HG03060 (cell line): ENCODE measurements around the gene YPEL1.
"Not testable (repeated sequence)": the region's sequence is repeated elsewhere in the genome, so short reads cannot be mapped to it uniquely, and the experiment has no call there.

Source experiments
- ATAC-seq: cut with Tn5 transposase; IDR thresholded peaks from one replicate; pipeline ENCODE4 v1.9.1; 2021; ENCODE audit warnings: low read depth, moderate number of reproducible peaks; ENCODE audit not compliant: unreplicated experiment

Gene YPEL1

DNA sequence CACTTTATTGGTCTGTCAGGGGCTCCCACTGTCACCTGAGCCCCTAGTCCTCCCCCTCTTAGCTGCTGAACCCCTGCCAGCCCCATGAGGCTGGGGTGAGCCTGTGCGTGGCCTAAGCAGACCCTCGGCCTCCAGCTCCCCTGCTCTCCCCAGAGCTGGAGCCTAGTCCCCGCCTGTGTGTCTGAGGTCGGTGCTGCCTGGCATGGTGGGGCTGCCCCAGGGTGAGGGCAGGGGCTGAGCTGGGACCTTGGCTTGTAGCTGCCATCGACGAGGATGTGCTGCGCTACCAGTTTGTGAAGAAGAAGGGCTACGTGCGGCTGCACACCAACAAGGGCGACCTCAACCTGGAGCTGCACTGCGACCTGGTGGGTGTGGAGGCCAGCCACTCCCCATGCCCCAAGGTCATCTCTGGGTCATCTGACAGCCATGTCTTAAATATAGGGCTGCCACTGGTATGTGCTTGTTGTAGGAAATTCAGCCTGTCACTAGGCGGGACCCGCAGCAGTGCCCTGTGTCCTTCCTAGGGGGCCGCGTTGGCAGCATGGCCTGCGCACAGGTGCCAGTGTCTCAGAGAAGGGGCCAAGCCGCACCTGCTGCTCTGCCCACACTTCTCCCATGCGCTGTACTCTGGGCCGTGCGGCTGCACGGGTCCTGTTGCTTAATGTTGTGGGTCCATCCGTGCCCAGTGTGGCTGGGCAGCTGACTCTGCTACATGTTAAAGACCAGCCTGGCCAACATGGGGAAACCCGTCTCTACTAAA lies 48.8 kb downstream of the YPEL1 start:
- ATAC-seq = no peak

DNA sequence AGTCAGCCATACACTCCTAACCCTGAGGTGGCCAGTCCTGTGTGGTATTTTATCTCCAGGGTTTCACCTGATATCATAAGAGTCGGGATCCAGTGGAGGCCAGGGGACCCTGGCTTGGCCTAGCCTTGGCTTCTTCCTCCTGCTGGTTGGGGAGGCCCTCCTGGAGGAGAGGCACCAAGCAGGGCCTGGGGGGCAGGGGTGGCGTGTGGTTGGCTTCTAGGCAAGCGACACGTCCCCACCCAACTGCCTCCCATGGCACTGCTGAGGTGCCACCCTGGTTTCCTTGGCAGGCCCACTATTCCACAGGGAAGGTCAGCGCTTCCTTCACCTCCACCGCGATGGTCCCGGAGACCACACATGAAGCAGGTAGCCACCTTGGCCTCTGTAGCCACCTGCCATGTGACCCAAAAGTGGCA lies 49.4 kb downstream of the YPEL1 start:
- ATAC-seq = no peak

- no peak for ATAC-seq
Measured at GRCh38 chr22:21685164-21685513, 50.5 kb downstream of the YPEL1 start.

DNA sequence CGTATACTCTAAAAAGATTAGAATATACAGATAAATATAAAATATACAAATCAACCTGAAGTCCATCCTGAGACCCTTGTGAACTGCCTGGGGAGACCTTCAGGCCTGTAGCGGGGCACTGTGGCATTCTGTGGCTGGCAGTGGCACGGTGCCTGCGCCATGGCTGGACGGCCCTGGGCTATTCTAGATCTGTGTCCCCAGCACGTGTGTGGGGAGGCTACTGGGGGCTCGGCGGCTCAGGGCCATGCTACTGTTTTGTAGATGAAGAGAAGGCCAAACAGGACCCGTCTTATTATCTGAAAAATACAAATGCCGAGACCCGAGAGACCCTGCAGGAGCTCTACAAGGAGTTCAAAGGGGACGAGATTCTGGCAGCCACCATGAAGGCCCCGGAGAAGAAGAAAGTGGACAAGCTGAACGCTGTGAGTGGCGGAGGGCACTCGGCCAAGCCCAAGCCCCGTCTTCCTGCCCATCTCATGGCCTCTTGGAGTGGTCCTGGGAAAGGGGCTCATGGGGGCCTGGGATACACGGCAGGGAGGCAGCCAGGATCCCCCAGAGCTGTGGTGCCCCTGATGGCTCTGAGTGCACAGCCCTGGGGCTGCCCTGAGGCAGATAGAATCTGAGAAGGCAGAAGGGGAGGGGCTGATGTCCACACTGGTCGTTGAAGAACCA lies 51.0 kb downstream of the YPEL1 start:
- no peak for ATAC-seq

- no peak for ATAC-seq
Measured at GRCh38 chr22:21683401-21683811, 52.2 kb downstream of the YPEL1 start.

DNA sequence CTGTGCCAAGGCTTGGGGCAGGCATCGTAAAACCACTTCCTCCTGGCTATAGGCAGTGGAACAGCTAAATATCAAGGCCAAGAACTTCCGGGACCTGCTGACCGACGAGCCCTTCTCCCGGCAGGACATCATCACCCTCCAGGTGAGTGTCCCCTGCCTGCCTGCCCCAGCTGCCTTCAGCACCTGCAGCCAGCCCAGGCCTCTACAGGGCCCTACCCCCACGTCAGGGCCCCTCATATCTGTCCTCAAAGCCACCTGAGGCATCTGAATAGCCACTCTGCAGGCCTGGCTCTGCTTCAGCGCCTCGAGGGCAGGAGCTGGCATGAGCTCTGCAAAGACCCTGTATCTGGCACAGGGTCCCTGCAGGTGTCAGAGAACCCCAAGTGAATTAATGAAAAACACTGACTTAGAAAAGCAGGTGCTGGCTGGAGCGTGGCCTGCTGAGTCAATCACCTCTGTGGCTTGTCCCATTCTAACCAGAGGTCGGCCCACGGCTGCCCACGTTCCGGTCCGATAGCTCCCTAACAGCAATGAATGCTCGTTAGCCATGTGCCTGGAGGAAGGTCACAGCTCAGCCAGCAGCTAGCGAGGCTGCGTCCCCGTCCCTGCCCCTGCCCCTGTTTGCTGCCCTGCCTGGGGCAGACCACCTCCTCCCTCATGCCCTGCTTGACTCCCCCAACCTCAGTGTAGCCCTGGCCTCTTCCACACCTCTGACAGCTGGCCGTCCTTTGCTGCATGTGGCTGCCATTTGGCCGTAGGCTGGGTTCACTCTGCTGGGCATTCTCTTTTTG lies 53.0 kb downstream of the YPEL1 start:
- no peak for ATAC-seq

DNA sequence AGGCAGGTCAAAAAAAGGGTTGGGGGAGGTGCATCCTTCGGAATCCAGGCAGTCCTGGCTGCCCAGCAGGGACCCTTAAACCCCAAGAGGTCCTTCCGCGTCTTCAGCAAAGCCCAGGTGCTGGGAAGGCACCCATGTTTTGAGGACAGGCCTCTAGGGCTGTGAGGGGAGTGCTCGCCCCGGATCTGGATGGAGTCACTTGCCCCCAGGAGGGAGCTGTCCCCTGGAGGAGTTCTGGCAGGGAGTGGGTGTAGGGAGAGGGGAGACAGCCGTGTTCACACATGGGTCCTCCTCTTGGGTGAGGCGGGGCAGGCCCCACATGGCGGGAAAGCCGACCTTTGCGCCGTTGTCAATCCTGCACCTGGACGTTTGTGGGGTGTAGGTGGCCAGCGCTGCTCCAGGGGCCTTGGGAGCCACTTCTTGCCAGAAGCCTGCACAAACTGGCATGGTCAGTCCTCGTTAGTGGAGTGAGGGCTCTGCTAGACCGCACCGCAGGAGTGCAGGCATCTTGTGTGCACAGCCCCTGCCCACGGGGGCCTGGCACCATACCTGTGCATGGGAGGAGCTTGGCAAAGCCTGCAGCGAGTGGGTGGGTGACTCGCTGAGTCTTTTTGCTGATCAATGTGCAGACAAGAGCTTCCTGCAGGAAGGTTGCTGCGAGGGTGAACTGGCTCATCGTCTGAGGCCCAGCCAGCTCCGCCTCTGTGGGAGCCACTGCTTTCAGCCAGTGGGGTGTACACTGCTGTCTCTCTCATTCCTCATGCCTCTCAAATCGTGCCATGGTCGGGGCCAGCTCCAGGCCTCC lies 53.8 kb downstream of the YPEL1 start:
- ATAC-seq = no peak

- no peak for ATAC-seq
Measured at GRCh38 chr22:21680830-21681565, 54.6 kb downstream of the YPEL1 start.

GRCh38 chr22:21679383-21679782 lies 56.2 kb downstream of the YPEL1 start:
- no peak for ATAC-seq

DNA sequence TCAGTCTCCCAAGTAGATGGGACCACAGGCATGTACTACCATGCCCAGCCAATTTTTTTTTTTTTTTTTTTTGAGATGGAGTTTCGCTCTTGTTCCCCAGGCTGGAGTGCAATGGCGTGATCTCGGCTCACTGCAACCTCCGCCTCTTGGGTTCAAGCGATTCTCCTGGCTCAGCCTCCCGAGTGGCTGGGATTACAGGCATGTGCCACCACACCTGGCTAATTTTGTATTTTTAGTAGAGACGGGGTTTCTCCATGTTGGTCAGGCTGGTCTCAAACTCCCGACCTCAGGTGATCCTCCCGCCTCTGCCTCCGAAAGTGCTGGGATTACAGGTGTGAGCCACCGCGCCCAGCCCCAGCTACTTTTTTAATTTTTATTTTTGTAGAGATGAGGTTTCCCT lies 56.8 kb downstream of the YPEL1 start:
- not testable (repeated sequence) for ATAC-seq

- ATAC-seq = no peak
Measured at GRCh38 chr22:21677606-21678443, 57.8 kb downstream of the YPEL1 start.

- ATAC-seq = no peak
Measured at GRCh38 chr22:21674638-21675245, 60.9 kb downstream of the YPEL1 start.

- no peak for ATAC-seq
Measured at GRCh38 chr22:21673534-21674321, 61.9 kb downstream of the YPEL1 start.

DNA sequence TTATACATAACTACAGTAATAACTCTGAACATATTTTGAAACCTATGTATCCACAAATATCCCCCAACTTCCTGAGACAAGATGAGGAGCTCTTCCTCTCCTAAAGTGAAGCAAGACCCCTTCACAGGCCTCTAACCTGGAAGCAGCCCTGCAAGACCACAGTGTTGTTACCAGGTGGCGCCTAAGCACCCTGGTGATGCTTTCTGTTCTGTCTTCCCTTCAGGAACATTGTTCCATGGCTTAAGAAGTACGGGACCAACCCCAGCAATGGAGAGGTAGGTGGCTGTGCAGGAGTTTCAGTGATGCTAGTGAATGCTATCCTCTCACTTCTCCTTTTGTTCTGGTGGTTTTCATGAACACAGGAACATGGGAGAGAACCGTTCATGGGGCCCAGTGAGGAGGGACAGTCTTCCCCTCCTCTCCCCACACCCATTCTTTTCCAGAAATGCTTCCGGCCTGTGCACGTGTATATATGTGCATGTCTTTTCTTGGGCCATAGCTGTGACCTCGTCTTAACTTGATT lies 63.4 kb downstream of the YPEL1 start:
- ATAC-seq = no peak

- ATAC-seq = no peak
Measured at GRCh38 chr22:21669026-21669425, 66.6 kb downstream of the YPEL1 start.

DNA sequence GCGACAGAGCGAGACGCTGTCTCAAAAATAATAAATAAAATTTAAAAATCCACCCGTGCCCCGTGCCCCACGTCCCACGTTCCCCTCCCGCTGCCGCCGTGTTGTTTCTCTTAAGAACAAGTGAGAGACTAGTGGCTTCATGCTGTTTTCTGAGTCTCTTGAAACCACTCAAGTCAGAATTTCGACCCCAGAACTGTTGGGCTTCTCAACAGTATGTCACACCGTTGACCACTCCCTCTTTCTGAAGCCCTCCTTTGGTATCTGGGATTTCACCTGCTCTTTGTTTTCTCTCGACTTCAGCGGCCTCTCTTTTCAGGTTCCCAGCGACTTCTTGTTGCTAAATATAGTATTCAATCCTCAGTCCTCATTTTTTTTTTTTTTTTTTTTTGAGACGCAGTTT lies 68.8 kb downstream of the YPEL1 start:
- ATAC-seq = no peak

DNA sequence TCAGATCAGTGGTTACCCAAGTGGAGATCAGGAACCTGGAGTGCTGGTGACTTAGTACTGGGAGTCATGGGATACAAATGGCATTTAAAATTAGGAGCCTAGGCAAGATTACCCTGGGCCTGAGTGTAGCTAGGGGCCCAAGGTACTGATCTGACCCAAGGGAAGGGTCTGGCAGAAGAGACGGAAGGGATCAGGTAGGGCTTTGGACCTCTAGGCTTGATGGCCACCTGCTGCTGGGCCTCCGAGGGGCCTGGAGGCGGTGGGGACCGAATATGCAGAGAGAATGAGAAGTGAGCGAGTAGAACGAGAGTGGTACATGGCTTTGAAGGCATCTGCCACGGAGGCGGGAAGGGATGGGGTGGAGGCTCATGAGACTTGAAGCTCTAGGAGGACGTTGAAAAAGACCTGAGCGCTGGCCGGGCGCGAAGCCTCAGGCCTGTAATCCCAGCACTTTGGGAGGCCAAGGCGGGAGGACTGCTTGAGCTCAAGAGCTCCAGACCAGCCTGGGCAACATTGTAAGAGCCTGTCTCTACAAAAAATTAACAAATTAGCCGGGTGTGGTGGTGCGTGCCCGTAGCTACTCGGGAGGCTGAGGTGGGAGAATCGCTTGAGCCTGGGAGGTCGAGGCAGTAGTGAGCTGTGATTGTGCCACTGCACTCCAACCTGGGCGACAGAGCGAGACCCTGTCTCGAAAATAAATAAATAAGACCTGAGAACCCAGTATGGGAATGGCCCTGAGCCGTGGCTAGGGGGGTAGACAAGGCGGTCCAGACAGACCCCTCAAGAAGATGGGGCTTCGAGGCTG lies 70.3 kb downstream of the YPEL1 start:
- ATAC-seq = no peak
